KMS-11 (cell line): ENCODE results near the gene HSP90AB1.

ENCODE experiments used
- H2AFZ ChIP-seq: fragments of 200-600 bp; sonication (generic); 2 replicates; pipeline ENCODE4 v1.6.1; 2016; ENCODE audit warnings: antibody characterized with exemption, mixed run types, low read depth
- H3K27ac ChIP-seq: fragments of 200-600 bp; sonication (generic); 2 replicates; pipeline ENCODE4 v1.6.1; 2016; ENCODE audit warnings: mild to moderate bottlenecking, mixed run types
- H3K27me3 ChIP-seq: fragments of 200-600 bp; sonication (generic); 2 replicates; pipeline ENCODE4 v1.6.1; 2017; ENCODE audit warnings: mild to moderate bottlenecking, low read depth, mixed run types, moderate library complexity; ENCODE audit not compliant: insufficient read depth
- H3K36me3 ChIP-seq: fragments of 200-600 bp; sonication (generic); 2 replicates; pipeline ENCODE4 v1.6.1; 2017; ENCODE audit warnings: mild to moderate bottlenecking, mixed run types; ENCODE audit not compliant: insufficient read depth
- H3K4me1 ChIP-seq: fragments of 200-600 bp; sonication (generic); 2 replicates; pipeline ENCODE4 v1.6.1; 2016; ENCODE audit warnings: mild to moderate bottlenecking, low read depth, mixed run types; ENCODE audit not compliant: poor library complexity, severe bottlenecking
- H3K4me2 ChIP-seq: fragments of 200-600 bp; sonication (generic); 2 replicates; pipeline ENCODE4 v1.7.0; 2016; ENCODE audit warnings: mild to moderate bottlenecking, mixed run types
- H3K4me3 ChIP-seq: fragments of 200-600 bp; sonication (generic); IDR thresholded peaks from 2 replicates; pipeline ENCODE4 v1.6.1; 2017; ENCODE audit warnings: low read depth, low read length, mixed read lengths; ENCODE audit not compliant: insufficient read depth
- H3K79me2 ChIP-seq: fragments of 200-600 bp; sonication (generic); 2 replicates; pipeline ENCODE4 v1.6.1; 2016; ENCODE audit warnings: low read depth, mixed run types; ENCODE audit not compliant: insufficient read depth
- H3K9ac ChIP-seq: fragments of 200-600 bp; sonication (generic); 2 replicates; pipeline ENCODE4 v1.6.1; 2016; ENCODE audit warnings: mild to moderate bottlenecking, mixed run types
- H4K20me1 ChIP-seq: fragments of 200-600 bp; sonication (generic); 2 replicates; pipeline ENCODE4 v1.6.1; 2016; ENCODE audit warnings: mild to moderate bottlenecking, mixed run types; ENCODE audit not compliant: insufficient read depth
- TF ChIP-seq, protein P1 (sequence below): fragments of 200-600 bp; sonication (generic); conservative IDR thresholded peaks from 2 replicates; pipeline ENCODE4 v1.6.1; 2017; ENCODE audit warnings: low read depth, mild to moderate bottlenecking, antibody characterized with exemption, low read length, moderate library complexity, mixed read lengths

Gene HSP90AB1

DNA sequence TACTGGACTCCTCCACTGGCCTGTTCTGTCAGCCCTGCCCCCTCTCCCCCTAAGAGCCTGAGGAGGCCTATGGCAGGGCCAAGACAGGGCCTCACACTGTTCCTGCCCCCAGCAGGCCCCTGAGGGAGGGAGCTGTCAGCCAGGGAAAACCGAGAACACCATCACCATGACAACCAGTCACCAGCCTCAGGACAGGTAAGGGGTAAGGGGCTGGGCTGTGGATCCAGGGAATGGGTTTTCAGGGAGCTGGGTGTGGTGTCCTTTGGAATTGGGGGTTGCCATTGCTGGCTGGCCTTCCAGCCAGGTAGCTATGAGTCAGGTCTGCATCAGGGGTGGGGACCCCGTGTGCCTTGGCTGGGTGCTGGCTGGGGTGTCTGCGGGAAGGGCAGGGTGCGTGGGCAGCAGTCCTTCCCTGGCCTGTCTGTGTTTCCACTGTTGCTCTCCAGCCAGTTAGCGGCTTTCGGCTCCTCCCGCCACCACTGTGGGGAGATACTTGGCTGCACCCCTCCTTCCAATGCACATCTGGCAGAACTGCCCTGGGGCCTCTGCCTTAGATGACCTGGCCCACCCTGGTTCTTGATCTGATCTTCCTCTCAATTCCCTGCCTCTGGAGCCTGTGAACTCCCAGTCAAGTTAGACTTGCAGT lies 19.6 kb upstream of the HSP90AB1 start:
- Histone ChIP-seq H3K4me3 (no peak overlapping the region), H3K27ac (no peak overlapping the region), H3K27me3 (no peaks in the 10 kb centered on the region), H3K4me1 (peaks cover 33% of the 10 kb centered on the region), H3K79me2 (peaks cover 47% of the 10 kb centered on the region), H3K4me2 (no peak overlapping the region; the same call in 1 of the 2 replicates), H3K9ac (no peak overlapping the region), H3K36me3 (no peaks in the 10 kb centered on the region), H2AFZ (no peak overlapping the region), H4K20me1 (peaks cover 8% of the 10 kb centered on the region; the same call in 1 of the 2 replicates)
- TF ChIP-seq, protein P1, sequence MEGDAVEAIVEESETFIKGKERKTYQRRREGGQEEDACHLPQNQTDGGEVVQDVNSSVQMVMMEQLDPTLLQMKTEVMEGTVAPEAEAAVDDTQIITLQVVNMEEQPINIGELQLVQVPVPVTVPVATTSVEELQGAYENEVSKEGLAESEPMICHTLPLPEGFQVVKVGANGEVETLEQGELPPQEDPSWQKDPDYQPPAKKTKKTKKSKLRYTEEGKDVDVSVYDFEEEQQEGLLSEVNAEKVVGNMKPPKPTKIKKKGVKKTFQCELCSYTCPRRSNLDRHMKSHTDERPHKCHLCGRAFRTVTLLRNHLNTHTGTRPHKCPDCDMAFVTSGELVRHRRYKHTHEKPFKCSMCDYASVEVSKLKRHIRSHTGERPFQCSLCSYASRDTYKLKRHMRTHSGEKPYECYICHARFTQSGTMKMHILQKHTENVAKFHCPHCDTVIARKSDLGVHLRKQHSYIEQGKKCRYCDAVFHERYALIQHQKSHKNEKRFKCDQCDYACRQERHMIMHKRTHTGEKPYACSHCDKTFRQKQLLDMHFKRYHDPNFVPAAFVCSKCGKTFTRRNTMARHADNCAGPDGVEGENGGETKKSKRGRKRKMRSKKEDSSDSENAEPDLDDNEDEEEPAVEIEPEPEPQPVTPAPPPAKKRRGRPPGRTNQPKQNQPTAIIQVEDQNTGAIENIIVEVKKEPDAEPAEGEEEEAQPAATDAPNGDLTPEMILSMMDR: no peak

DNA sequence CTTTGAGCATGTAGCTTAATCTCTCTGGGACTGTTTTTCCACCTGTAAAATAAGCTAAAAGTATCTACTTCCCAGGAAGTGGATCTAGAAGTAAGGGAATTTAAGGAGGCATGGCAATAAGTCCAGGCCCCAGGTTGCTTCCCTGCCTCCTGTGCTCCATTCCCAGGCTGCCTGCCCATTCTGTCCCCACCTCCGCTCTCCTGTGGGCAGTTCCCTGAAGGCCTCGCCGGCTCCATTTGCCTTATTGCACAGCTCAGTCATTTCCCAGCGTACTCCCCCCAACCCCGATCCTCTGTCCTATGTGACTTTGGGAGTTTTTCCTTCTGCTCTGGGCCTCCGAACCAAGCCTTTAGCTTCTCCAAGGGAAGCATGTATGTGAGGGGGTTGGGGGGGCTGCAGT lies 18.9 kb upstream of the HSP90AB1 start:
- H3K36me3 ChIP-seq: no peaks in the 10 kb centered on the region
- TF ChIP-seq, protein P1: no peak
- H3K4me3 ChIP-seq: no peak overlapping the region
- H2AFZ ChIP-seq: no peak overlapping the region
- H4K20me1 ChIP-seq: peaks cover 8% of the 10 kb centered on the region; the same call in 1 of the 2 replicates
- H3K27me3 ChIP-seq: no peaks in the 10 kb centered on the region
- H3K4me2 ChIP-seq: no peak overlapping the region
- H3K27ac ChIP-seq: no peak overlapping the region
- H3K79me2 ChIP-seq: peaks cover 47% of the 10 kb centered on the region
- no peak overlapping the region for H3K9ac ChIP-seq
- peaks cover 25% of the 10 kb centered on the region for H3K4me1 ChIP-seq

- H4K20me1 ChIP-seq: peaks cover 8% of the 10 kb centered on the region; the same call in 1 of the 2 replicates
- H3K36me3 ChIP-seq: no peaks in the 10 kb centered on the region
- H3K79me2 ChIP-seq: peaks cover 47% of the 10 kb centered on the region
- no peak overlapping the region for H2AFZ ChIP-seq
- no peak overlapping the region for H3K4me3 ChIP-seq
- H3K4me1 ChIP-seq: peaks cover 25% of the 10 kb centered on the region
- no peak overlapping the region for H3K4me2 ChIP-seq
- TF ChIP-seq, protein P1: no peak
- no peaks in the 10 kb centered on the region for H3K27me3 ChIP-seq
- no peak overlapping the region for H3K9ac ChIP-seq
- H3K27ac ChIP-seq: no peak overlapping the region
These were observed 18.5 kb upstream of the HSP90AB1 start for GRCh38 chr6:44228433-44228832.

DNA sequence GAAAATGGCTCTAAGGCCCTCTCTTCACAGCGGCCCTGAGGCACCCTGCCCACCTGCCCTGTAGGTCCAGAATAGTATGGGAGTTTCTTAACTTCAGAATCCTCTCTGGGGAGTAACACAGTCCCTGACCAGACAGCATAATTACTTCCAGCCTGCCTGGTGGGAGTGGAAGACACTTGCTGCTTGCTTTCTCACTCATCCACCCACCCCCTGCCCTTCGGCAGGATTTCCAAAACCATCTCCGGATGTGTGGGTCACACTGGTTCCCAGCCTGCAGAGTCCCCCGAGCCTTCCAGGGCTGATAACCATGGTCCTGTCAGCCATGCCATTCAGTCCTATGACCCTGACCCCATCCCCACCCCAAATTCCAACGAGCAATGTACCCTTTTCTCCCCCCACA lies 18.1 kb upstream of the HSP90AB1 start:
- H4K20me1 ChIP-seq: peaks cover 8% of the 10 kb centered on the region; the same call in 1 of the 2 replicates
- no peak overlapping the region for H2AFZ ChIP-seq
- H3K4me3 ChIP-seq: no peak overlapping the region
- no peak overlapping the region for H3K9ac ChIP-seq
- H3K36me3 ChIP-seq: no peaks in the 10 kb centered on the region
- H3K4me2 ChIP-seq: no peak overlapping the region
- peaks cover 47% of the 10 kb centered on the region for H3K79me2 ChIP-seq
- H3K27me3 ChIP-seq: no peaks in the 10 kb centered on the region
- H3K4me1 ChIP-seq: peaks cover 25% of the 10 kb centered on the region
- TF ChIP-seq, protein P1: no peak
- H3K27ac ChIP-seq: no peak overlapping the region
